Osteoblast (primary cell): Measurements from ENCODE around the gene PXDN. TPM values are rescaled to one million over a fixed set of nuclear protein-coding genes. Genes with fewer than 3 reads are reported as not detected.

Source experiments
- DNase-seq: peaks from one replicate; pipeline ENCODE4 v3.0.0; 2011; ENCODE audit warnings: low spot score, mixed read lengths; ENCODE audit not compliant: insufficient read length; ENCODE audit errors: missing footprints
- H2AFZ ChIP-seq: 2 replicates; pipeline ENCODE4 v1.6.0; 2011; ENCODE audit warnings: mild to moderate bottlenecking, low read length
- H3K27ac ChIP-seq: 2 replicates; pipeline ENCODE4 v1.5.1; 2011; ENCODE audit warnings: mild to moderate bottlenecking, low read depth, low read length, moderate library complexity
- H3K27me3 ChIP-seq: 2 replicates; pipeline ENCODE4 v1.6.0; 2012; ENCODE audit warnings: mild to moderate bottlenecking, control low read depth, inconsistent platforms, low read length, moderate library complexity; ENCODE audit not compliant: insufficient read depth
- H3K36me3 ChIP-seq: 2 replicates; pipeline ENCODE4 v1.5.1; 2011; ENCODE audit warnings: mild to moderate bottlenecking, low read length, control low read depth, moderate library complexity; ENCODE audit not compliant: insufficient read depth
- H3K4me1 ChIP-seq: 2 replicates; pipeline ENCODE4 v1.5.1; 2011; ENCODE audit warnings: mild to moderate bottlenecking, low read length, control low read depth, moderate library complexity; ENCODE audit not compliant: insufficient read depth
- H3K4me2 ChIP-seq: 2 replicates; pipeline ENCODE4 v1.6.0; 2011; ENCODE audit warnings: mild to moderate bottlenecking, low read length; ENCODE audit not compliant: insufficient read depth
- H3K4me3 ChIP-seq: fragments of 200-600 bp; sonication (generic); 3 replicates; pipeline ENCODE4 v1.5.1; 2012; ENCODE audit warnings: mild to moderate bottlenecking, low read length, inconsistent platforms; ENCODE audit not compliant: insufficient read depth
- H3K79me2 ChIP-seq: 2 replicates; pipeline ENCODE4 v1.6.0; 2012; ENCODE audit warnings: mild to moderate bottlenecking, low read length, control low read depth, inconsistent platforms; ENCODE audit not compliant: insufficient read depth
- H3K9me3 ChIP-seq: 2 replicates; pipeline ENCODE4 v1.5.1; 2011; ENCODE audit warnings: low read depth, low read length, control low read depth
- H4K20me1 ChIP-seq: 2 replicates; pipeline ENCODE4 v1.6.0; 2012; ENCODE audit warnings: mild to moderate bottlenecking, low read length, control low read depth; ENCODE audit not compliant: insufficient read depth
- total RNA-seq: library from RNA; depleted of rRNA; stranded (reverse); fragments of >200 nt; gene quantifications from 2 replicates; pipeline ENCODE4 v1.2.3, GENCODE V29; 2012
- TF ChIP-seq, protein P1 (sequence below): IDR thresholded peaks from 2 replicates; pipeline ENCODE4 v1.5.1; 2011; ENCODE audit warnings: mild to moderate bottlenecking, low read depth, low read length, moderate library complexity; ENCODE audit errors: extremely low read depth

PXDN gene
- total RNA-seq, 1 donor, result 307 TPM

DNA sequence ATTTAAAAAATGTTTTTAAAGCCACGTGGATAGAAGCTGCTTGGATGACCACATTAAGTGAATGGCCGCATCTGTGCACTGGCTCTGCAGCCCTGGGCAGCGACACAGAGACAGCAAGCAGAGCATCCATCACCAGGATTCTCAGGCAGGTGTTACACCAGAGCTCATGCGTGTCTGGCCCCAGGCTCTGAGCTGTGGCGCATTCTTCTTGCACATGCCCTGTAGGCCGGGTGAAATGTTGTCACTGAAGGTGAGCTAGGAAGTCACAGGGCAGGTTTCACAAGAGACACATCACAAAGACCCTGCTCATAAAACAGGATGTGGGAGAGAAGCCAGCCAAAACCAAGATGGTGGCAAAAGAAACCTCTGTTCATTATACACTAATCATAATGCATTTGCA, 8.4 kb upstream of the PXDN start:
- peaks cover 8% of the 10 kb centered on the region for H3K4me1 ChIP-seq
- peak; percentile 63 for DNase-seq
- H4K20me1 ChIP-seq, result no peaks in the 10 kb centered on the region
- H3K4me2 ChIP-seq, result no peak overlapping the region
- H3K79me2 ChIP-seq, result no peaks in the 10 kb centered on the region
- H3K27ac ChIP-seq, result no peak overlapping the region
- peaks cover 30% of the 10 kb centered on the region for H3K27me3 ChIP-seq
- H3K36me3 ChIP-seq, result no peaks in the 10 kb centered on the region
- no peak overlapping the region for H2AFZ ChIP-seq
- no peaks in the 10 kb centered on the region for H3K9me3 ChIP-seq
- no peak overlapping the region for H3K4me3 ChIP-seq
- TF ChIP-seq, protein P1, sequence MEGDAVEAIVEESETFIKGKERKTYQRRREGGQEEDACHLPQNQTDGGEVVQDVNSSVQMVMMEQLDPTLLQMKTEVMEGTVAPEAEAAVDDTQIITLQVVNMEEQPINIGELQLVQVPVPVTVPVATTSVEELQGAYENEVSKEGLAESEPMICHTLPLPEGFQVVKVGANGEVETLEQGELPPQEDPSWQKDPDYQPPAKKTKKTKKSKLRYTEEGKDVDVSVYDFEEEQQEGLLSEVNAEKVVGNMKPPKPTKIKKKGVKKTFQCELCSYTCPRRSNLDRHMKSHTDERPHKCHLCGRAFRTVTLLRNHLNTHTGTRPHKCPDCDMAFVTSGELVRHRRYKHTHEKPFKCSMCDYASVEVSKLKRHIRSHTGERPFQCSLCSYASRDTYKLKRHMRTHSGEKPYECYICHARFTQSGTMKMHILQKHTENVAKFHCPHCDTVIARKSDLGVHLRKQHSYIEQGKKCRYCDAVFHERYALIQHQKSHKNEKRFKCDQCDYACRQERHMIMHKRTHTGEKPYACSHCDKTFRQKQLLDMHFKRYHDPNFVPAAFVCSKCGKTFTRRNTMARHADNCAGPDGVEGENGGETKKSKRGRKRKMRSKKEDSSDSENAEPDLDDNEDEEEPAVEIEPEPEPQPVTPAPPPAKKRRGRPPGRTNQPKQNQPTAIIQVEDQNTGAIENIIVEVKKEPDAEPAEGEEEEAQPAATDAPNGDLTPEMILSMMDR, result no peak

DNA sequence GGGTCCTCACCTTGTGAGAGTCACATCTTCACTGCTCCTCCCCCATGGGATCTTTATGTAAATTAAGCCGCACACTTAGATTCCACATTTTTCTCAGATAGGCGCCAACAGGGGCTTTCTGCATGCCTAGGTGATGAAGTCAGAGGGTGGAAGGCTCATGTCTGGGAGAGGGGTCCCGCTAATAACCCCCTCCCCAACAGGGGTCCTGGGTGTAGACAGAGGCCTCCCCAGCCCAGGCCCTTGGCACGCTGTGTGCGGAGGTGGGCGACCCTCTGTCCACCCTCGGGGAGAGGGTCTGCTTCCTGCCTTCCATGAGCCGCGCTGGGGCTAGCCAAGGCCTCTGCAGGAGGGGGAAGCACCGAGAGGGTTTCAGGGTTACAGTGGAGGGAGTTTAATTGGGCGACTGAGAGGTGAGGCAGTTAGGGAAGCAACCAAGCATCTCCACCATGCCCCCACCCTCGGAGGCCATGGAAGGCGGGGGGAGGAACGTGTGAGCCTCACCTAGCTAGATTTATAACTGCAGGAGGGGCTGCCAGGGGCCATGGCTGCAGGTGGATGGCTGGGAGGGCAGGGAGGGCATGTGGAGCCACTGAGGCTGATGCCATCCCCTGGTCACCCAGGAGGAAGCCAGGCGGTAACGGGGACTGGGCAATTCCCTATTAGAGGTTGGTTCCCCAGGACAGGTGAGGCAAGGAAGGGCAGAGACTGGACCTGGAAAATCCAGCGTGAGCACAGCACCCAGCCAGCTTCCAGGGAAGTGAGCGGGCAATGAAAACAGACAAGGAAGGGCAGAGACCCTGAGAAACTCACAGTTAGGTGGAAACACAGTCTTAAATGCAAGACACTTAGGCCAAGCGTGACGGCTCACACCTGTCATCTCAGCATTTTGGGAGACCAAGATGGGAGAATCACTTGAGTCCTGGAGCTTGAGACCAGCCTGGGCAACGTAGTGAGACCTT, 7.7 kb upstream of the PXDN start:
- H3K27ac ChIP-seq, result no peak overlapping the region
- H3K9me3 ChIP-seq, result no peaks in the 10 kb centered on the region
- TF ChIP-seq, protein P1, result no peak
- H3K4me1 ChIP-seq, result peaks cover 8% of the 10 kb centered on the region
- H3K36me3 ChIP-seq, result no peaks in the 10 kb centered on the region
- peak; percentile 36 for DNase-seq
- no peak overlapping the region for H3K4me2 ChIP-seq
- H4K20me1 ChIP-seq, result no peaks in the 10 kb centered on the region
- H3K27me3 ChIP-seq, result peaks cover 34% of the 10 kb centered on the region
- H3K79me2 ChIP-seq, result no peaks in the 10 kb centered on the region
- no peak overlapping the region for H3K4me3 ChIP-seq
- no peak overlapping the region for H2AFZ ChIP-seq

DNA sequence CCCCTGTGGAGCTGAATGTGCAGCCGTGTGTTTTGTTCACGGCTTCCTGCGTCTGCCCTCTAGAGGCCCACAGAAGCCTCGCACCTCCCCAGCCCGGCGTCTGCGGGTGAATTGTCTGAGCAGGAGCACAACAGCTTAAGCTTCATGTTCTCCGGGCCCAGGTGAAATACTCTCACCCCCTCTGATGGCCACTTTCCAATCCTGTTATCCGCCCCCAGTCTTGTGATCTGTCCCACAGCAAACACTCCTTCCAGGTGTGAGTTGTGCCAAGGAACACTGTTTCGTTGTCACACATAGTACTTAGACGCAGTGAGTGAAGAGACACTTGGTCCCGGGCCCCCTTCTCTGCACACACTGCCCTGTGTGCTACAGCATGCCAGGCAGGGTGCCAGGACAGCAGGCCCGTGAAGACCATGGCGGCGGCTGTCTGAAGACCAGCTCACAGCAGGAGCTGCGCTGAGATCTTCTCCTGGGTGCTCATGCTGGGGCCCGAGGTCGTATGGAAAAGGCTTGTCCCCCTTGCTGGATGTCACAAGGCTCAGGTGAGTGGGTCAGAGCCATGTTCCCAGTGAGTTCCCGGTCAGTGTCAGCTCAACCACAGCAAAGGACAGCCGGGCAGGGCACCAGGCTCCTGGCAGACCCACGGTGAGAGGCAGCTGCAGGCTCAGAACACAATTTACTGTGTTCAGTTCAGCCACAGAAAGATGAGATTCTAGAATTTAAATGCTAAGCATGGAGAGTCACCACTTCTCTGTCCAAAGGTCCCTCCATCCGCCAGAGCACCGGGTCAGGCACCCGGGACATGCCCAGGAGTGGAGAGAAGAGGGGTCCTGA, 6.8 kb upstream of the PXDN start:
- TF ChIP-seq, protein P1, result peak; percentile 92
- H3K36me3 ChIP-seq, result no peaks in the 10 kb centered on the region
- H3K4me1 ChIP-seq, result peaks cover 8% of the 10 kb centered on the region
- peaks cover 39% of the 10 kb centered on the region for H3K27me3 ChIP-seq
- no peaks in the 10 kb centered on the region for H3K9me3 ChIP-seq
- H2AFZ ChIP-seq, result peak overlapping the region; percentile 25
- H3K27ac ChIP-seq, result no peak overlapping the region
- no peaks in the 10 kb centered on the region for H3K79me2 ChIP-seq
- H4K20me1 ChIP-seq, result no peaks in the 10 kb centered on the region
- H3K4me3 ChIP-seq, result no peak overlapping the region
- H3K4me2 ChIP-seq, result no peak overlapping the region
- peak; percentile 98 for DNase-seq
